Measurements from ENCODE around the gene PRPH.

DNA sequence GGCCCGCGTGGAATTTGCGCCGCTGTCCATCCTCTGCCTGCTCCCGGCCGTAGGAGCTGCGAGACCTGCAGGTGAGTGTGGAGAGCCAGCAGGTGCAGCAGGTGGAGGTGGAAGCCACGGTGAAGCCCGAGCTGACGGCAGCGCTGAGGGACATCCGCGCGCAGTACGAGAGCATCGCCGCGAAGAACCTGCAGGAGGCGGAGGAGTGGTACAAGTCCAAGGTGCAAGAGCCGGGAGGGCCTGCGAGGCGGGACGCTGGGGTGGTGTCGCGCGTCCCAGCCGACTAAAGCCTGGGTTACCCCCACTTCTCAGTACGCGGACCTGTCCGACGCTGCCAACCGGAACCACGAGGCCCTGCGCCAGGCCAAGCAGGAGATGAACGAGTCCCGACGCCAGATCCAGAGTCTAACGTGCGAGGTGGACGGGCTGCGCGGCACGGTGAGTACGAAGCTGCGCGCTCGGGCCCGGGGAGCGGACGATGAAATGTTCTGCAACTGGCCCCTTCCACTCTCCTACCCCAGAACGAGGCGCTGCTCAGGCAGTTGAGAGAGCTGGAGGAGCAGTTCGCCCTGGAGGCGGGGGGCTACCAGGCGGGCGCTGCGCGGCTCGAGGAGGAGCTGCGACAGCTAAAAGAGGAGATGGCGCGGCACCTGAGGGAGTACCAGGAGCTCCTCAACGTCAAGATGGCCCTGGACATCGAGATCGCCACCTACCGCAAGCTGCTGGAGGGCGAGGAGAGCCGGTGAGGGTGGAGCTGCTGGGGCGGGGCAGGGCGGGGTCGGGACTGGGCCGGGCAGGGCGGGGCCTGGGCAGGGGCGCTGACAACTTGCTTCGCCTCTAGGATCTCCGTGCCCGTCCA, 2.1 kb downstream of the PRPH start:
- TF ChIP-seq USF2 (IDR thresholded peaks at IDR 0.05; ENCODE audit: low read depth, low read length) (no peak), RFX5 (IDR thresholded peaks at IDR 0.05; ENCODE audit: low read depth, low read length) (no peak), FOS (IDR thresholded peaks at IDR 0.05; ENCODE audit: low read depth, low read length) (no peak)
